ENCODE results near the gene SLC35G2. TPM values are rescaled to one million over a fixed set of nuclear protein-coding genes. Genes with fewer than 3 reads are reported as not detected.

Gene SLC35G2
- total and polyA plus RNA-seq, 2 donors (not counting 3 experiments of a cell fraction or from before 2014, with no cell fraction given): 19.4 to 23.9 TPM

GRCh38 chr3:136819392-136819730 is 435 bp downstream of the SLC35G2 start:
- Histone ChIP-seq H3K9ac (replicated peaks; ENCODE audit: extremely low read depth, insufficient read depth, low read length) (peak overlapping the region; percentile 90), H3K79me2 (ENCODE audit: control insufficient read depth, insufficient read depth, low read length) (peaks cover 46% of the 10 kb centered on the region), H3K27ac (ENCODE audit: insufficient read depth, low read depth, low read length) (peak overlapping the region; percentile 97), H2AFZ (ENCODE audit: low read depth, low read length) (peak overlapping the region; percentile 59), H3K9me1 (replicated peaks; ENCODE audit: control insufficient read depth, extremely low read depth, insufficient read depth, low read length) (no peaks in the 10 kb centered on the region), H3K4me3 (replicated peaks in 1 of 3; ENCODE audit: insufficient read depth in 1 of 3, low read depth in 1 of 3, low read length in 3 of 3) (peak overlapping the region; percentile 31 to 78 (median 77)), H3K4me2 (ENCODE audit: insufficient read depth, low read length) (peak overlapping the region; percentile 92), H3K4me1 (ENCODE audit: control insufficient read depth, extremely low read depth, insufficient read depth, low read length) (peaks cover 16% of the 10 kb centered on the region), H4K20me1 (replicated peaks; ENCODE audit: control insufficient read depth, extremely low read depth, insufficient read depth, low read length) (no peaks in the 10 kb centered on the region), H3K9me3 (replicated peaks; ENCODE audit: control insufficient read depth, insufficient read depth, low read length) (no peaks in the 10 kb centered on the region), H3K27me3 (ENCODE audit: control insufficient read depth in 2 of 2, insufficient read depth in 2 of 2, low read length in 2 of 2) (no peaks in the 10 kb centered on the region), H3K36me3 (ENCODE audit: control insufficient read depth in 2 of 2, extremely low read depth in 1 of 2, insufficient read depth in 2 of 2, low read length in 2 of 2) (no peaks in the 10 kb centered on the region)
- CTCF ChIA-PET: interaction anchor here (0.7 to 2.7 kb wide), 5 partner anchors 18 to 194 kb away, joined by 3 to 11 read pairs (median 5); partner anchors contain the start of genes NCK1 and STAG1
- no peak for FAIRE-seq
- intact Hi-C loops (cut with micrococcal nuclease): loop anchor here (1.0 to 5.0 kb wide), 5 partner anchors 20 to 742 kb away; no protein-coding TSS in a partner anchor
- TSS peak; percentile 45 for BruUV-seq (replicated peaks)
- dilution Hi-C loops (cut with MboI; ENCODE audit: extremely low pct_ligation_motif_present, low sequenced_read_pairs): no loop called here
- DNase-seq (ENCODE audit: low read depth, low spot score): peak; percentile 77
- POLR2A ChIA-PET: interaction anchor here (0.8 to 1.1 kb wide), 3 partner anchors 19 to 67 kb away, joined by 3 to 5 read pairs (median 3); partner anchors contain the start of genes NCK1 and STAG1
- TF ChIP-seq GATA2 (IDR thresholded peaks at IDR 0.05; ENCODE audit: insufficient read depth, insufficient read length, low read depth, low read length) (no peak), CTCF (IDR thresholded peaks at IDR 0.05; ENCODE audit: extremely low read depth in 1 of 2, insufficient read depth in 1 of 2, low read depth in 1 of 2, low read length in 2 of 2) (no peak), MAX (IDR thresholded peaks at IDR 0.05; ENCODE audit: insufficient read depth, insufficient read length) (no peak), POLR2AphosphoS5 (IDR thresholded peaks at IDR 0.05; ENCODE audit: insufficient read depth, low read depth, low read length) (peak; percentile 12), JUN (IDR thresholded peaks at IDR 0.05; ENCODE audit: borderline replicate concordance, insufficient read depth, insufficient read length, low read depth) (peak; percentile 64), POLR2A (IDR thresholded peaks at IDR 0.05; ENCODE audit: low read depth, low read length) (no peak), EZH2 (IDR thresholded peaks at IDR 0.05; ENCODE audit: borderline replicate concordance, low read depth, low read length, severe bottlenecking) (no peak), FOS (IDR thresholded peaks at IDR 0.05; ENCODE audit: borderline replicate concordance, insufficient read depth, low read length) (peak; percentile 90), MYC (IDR thresholded peaks at IDR 0.05; ENCODE audit: low read depth, low read length) (no peak)

Data from endothelial cell of umbilical vein (primary cell).